PFSK-1 (cell line): ENCODE results near the gene EPN1.
"Not testable (repeated sequence)": the region's sequence is repeated elsewhere in the genome, so short reads cannot be mapped to it uniquely, and the experiment has no call there.

ENCODE experiments used
- SIN3A ChIP-seq: IDR thresholded peaks from 2 replicates; pipeline ENCODE4 v1.6.1; 2012; ENCODE audit warnings: mild to moderate bottlenecking, low read length, moderate library complexity, borderline replicate concordance; ENCODE audit not compliant: insufficient read depth
- TAF1 ChIP-seq: IDR thresholded peaks from 2 replicates; pipeline ENCODE4 v1.6.1; 2012; ENCODE audit warnings: low read length, control low read depth, borderline replicate concordance; ENCODE audit not compliant: insufficient read depth
- TF ChIP-seq, protein P1 (sequence below), 2 experiments: IDR thresholded peaks; 2 replicates each; pipeline versions ENCODE4 v1.6.1 to v1.8.0; 2011 to 2012; ENCODE audit warnings: low read depth in 2 of 2, low read length in 2 of 2, control low read depth in 1 of 2, inconsistent platforms in 1 of 2, mild to moderate bottlenecking in 1 of 2, moderate library complexity in 1 of 2; ENCODE audit not compliant: insufficient read depth in 1 of 2

EPN1 gene

DNA sequence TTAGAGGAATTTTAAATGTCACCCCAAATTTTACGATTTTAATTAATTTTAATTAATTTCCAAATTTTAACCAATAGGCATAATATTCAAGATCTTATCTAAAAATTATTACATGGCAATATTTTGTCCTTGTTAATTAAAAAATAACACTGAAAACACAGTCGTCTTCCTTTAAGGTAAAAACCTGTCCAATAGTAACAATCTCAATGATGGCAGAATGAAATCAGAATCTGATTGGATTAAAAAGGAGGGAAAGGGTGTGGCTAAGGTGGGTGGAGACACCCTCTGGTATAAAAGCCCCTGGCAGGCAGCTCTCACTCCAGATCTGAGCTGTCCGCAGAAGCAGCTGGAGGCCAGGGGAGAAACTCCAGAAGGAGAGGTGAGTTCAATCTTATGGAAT lies 83.8 kb downstream of the EPN1 start, which contains the start of gene RFPL4A:
Gene RFPL4A (plus strand): TSS at position 301 of the 400 bp plus-strand sequence. CDS start 2,704 bp downstream, outside the sequence.
- not testable (repeated sequence) for TF ChIP-seq SIN3A, TAF1
- TF ChIP-seq, protein P1, sequence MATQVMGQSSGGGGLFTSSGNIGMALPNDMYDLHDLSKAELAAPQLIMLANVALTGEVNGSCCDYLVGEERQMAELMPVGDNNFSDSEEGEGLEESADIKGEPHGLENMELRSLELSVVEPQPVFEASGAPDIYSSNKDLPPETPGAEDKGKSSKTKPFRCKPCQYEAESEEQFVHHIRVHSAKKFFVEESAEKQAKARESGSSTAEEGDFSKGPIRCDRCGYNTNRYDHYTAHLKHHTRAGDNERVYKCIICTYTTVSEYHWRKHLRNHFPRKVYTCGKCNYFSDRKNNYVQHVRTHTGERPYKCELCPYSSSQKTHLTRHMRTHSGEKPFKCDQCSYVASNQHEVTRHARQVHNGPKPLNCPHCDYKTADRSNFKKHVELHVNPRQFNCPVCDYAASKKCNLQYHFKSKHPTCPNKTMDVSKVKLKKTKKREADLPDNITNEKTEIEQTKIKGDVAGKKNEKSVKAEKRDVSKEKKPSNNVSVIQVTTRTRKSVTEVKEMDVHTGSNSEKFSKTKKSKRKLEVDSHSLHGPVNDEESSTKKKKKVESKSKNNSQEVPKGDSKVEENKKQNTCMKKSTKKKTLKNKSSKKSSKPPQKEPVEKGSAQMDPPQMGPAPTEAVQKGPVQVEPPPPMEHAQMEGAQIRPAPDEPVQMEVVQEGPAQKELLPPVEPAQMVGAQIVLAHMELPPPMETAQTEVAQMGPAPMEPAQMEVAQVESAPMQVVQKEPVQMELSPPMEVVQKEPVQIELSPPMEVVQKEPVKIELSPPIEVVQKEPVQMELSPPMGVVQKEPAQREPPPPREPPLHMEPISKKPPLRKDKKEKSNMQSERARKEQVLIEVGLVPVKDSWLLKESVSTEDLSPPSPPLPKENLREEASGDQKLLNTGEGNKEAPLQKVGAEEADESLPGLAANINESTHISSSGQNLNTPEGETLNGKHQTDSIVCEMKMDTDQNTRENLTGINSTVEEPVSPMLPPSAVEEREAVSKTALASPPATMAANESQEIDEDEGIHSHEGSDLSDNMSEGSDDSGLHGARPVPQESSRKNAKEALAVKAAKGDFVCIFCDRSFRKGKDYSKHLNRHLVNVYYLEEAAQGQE (IDR thresholded peaks at IDR 0.05; ENCODE audit: insufficient read depth in 1 of 2, low read depth in 2 of 2, low read length in 2 of 2) = not testable (repeated sequence)
